Left cardiac atrium (tissue), 4 donors: ENCODE data around the gene TRNAU1AP. TPM values are rescaled to one million over a fixed set of nuclear protein-coding genes. Genes with fewer than 3 reads are reported as not detected.
A peak's percentile ranks its signal among the peaks of the same experiment; 100 is the strongest.
"Not testable (repeated sequence)": the region's sequence is repeated elsewhere in the genome, so short reads cannot be mapped to it uniquely, and the experiment has no call there.

ENCODE experiments used
- ATAC-seq, 2 donors: fragments of 200-7000 bp; cut with Tn5 transposase; one replicate each; pipeline ENCODE4 v1.9.1; 2020; ENCODE audit warnings: mild to moderate bottlenecking in 2 of 2, moderate library complexity in 2 of 2
- DNase-seq: peaks from one replicate; pipeline ENCODE4 v3.0.0-alpha.2; 2020
- intact Hi-C, 2 donors: fragments of 100-400 bp; cut with DNase I; formaldehyde crosslinking; loops; one replicate each; pipeline versions ENCODE4 v1.14.1 to v1.15.1; 2022 to 2023
- total RNA-seq, 2 donors: library from RNA; stranded (reverse); fragmentation: NEBNext Ultra II Directional; extraction: Animal tissue kit (Norgen Biotek cat#: 25700); gene quantifications; one replicate each; pipeline ENCODE4 v1.2.1, GENCODE V29; 2021
- donor health status: DM: no; HTN: yes; CAD: no.
- donor health status: DM: no; HTN: yes; CAD: no; lungs with severe emphysema.
- donor health status: DM: yes; HTN: yes; CAD: no.
- donor health status: Dilated cardiomyopathy.

The TRNAU1AP gene
- total RNA-seq, 2 donors from 2014 or later = 15.5 TPM

DNA sequence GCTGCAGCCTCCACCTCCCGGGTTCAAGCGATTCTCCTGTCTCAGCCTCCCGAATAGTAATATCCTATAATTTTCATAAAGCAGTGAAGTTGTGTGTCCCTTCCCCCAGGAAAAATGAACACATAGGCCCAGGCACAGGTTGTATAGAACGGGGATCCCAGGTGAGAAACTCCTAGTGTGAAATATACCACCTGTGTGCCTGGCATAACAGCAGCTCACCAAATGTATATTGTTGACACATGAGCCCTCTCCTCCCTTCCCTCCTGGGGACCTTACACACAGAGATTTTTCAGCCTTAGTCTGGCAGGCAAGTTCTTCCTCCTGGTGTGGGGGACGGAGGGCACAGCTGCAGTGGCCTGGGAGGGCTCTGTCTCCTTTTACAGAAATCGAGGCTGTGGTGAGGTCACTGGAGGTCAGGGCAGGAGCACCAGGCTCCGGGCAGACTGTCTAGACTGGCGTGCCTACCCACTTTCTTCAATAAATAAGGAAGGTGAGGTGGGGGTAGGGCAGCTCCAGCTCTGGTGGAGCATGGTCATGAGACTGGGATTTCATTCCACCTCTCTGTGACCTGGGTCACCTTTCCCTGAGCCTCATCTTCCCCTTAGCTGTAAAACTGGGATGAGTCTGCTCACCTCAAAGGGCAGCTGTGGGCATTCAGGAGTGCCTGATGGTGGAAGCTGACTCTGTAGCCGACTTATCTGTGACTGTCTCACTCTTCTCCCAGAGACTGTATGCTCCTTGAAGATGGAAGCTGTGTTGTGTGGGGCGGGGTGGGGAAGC lies 32.7 kb upstream of the TRNAU1AP start:
- intact Hi-C loops = loop anchor here (2.0 to 5.0 kb wide), 3 partner anchors 82 to 357 kb away; no protein-coding TSS in a partner anchor
- no peak for ATAC-seq

GRCh38 chr1:28520796-28521195 lies 32.1 kb upstream of the TRNAU1AP start:
- ATAC-seq, DNase-seq, intact Hi-C loops: not testable (repeated sequence)

More for the DNA sequence above, 32.7 kb upstream of the TRNAU1AP start:
- DNase-seq = no peak

GRCh38 chr1:28521502-28522164 lies 31.3 kb upstream of the TRNAU1AP start:
- ATAC-seq = no peak
- intact Hi-C loops = no loop called here

GRCh38 chr1:28522537-28522936 lies 30.3 kb upstream of the TRNAU1AP start:
- DNase-seq, ATAC-seq, intact Hi-C loops: not testable (repeated sequence)

More at GRCh38 chr1:28521502-28522164, 31.3 kb upstream of the TRNAU1AP start:
- DNase-seq = no peak

DNA sequence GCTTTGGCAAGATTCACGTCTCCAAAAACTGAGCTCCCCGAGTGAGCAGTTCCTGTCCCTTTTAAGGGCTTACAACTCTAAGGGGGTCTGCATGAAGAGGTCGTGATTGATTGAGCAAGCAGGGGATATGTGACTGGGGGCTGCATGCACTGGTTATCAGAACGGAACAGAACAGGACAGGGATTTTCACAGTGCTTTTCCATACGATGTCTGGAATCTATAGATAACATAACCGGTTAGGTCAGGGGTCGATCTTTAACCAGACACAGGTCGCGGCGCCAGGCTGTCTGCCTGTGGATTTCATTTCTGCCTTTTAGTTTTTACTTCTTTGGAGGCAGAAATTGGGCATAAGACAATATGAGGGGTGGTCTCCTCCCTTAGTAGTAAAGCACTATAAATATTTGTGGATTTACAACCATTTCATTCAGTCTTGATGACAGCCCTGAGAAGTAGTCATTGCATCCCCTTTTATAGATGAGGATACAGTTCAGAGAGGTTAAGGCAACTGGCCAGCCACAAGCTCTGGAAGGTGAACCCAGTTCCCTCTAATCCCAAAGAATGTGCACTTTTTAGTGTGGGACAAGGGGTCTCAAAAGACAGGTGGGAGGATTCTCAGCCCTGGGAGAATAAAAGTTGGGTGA lies 27.8 kb upstream of the TRNAU1AP start:
- ATAC-seq, DNase-seq, intact Hi-C loops: not testable (repeated sequence)

DNA sequence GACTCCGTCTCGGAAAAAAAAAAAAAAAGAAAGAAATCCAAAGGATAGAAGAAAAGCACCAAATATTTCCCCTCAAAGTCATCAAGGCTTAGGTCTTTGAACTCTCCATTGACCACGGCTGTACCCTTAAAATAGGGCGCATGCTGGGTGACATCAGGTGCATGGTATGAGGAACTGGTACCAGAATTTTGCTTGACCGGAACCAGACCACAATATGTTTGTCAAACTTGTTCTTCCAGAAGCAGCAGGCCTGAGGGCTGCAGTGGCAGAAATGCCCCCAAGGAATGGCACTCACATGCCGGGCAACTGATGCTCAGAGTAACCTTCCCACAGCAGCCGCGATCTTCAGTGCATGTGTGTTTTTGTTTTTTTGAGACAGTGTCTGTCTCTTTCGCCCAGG lies 26.0 kb upstream of the TRNAU1AP start:
- no peak for DNase-seq
- ATAC-seq = no peak
- intact Hi-C loops = no loop called here

DNA sequence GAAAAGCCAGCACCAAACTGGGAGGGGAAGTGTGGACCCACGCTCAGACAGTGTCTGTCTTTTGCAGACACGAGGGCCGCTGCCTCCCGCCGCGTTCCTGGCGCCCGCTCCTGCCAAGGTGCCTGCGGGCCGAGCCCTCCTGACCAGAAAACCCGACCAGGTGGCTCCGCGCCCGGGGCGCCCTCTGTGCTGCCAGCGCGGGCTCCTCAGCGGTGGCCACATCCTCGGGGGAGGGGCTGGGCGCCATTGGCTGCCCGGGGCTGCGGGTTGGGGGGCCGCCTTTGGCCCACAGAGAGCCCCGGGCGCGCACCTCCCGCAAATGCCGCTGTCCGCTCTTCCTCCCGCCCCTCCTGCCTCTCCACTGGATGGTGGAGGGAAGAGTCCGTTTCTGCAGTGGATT lies 22.4 kb upstream of the TRNAU1AP start:
- DNase-seq (no peak), ATAC-seq (no peak)
- intact Hi-C loops = no loop called here

GRCh38 chr1:28534671-28535070 lies 18.2 kb upstream of the TRNAU1AP start:
- DNase-seq (no peak), ATAC-seq (no peak)
- intact Hi-C loops = no loop called here

DNA sequence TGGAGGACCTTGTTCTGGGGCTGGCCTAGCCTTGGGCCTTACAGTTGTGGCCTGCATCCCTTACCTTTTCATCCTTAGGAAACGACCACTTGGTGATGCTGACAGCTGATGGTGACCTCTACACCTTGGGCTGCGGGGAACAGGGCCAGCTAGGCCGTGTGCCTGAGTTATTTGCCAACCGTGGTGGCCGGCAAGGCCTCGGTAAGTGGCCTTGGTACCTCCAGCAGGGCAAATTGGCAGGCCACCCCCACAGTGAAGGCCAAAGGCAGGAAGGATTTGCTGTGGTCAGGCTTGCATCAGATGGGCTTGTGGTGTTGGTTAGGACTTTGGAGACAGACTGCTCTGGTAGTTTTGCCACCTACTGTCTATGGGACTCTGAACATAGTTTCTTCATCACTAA lies 17.7 kb upstream of the TRNAU1AP start:
- ATAC-seq (no peak), DNase-seq (no peak)
- intact Hi-C loops = no loop called here

GRCh38 chr1:28537457-28538199 lies 15.3 kb upstream of the TRNAU1AP start:
- DNase-seq (no peak), ATAC-seq (peak in 1 of 2 donors; percentile 61)
- intact Hi-C loops = no loop called here

DNA sequence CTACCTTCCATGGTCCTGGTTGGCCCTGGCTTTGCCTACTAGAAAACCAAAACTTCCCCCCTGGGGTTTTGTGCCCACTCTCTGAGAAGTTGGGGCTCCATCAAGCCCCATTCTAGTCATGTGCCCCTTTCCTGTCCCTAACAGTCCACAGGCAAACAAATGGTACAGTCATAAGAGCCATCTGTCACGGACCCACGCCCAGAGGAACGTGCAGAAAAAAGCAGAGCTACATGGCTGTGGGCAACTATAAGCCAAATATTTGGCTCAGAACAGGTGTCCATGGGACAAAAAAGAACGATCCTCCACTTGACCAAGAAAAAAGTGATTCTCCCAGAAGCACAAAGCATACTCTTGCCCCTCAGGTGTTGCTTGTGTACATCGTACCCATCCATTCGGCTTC lies 14.6 kb upstream of the TRNAU1AP start:
- no peak for DNase-seq
- intact Hi-C loops = no loop called here
- no peak for ATAC-seq

DNA sequence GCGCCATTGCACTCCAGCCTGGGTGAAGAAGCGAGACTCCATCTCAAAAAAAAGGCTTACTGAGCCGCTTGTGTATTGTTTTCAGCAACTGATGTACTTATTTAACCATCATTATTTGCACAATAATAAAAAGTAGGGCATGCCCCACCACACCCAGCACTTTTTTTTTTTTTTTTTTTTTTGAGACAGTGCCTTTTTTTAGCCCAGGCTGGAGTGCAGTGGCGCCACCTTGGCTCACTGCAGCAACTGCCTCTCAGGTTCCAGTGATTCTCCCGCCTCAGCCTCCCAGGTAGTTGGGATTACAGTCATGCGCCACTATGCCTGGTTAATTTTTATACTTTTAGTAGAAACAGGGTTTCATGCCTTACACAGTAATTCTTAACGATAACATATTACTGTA lies 12.2 kb upstream of the TRNAU1AP start:
- DNase-seq = no peak
- intact Hi-C loops = no loop called here
- ATAC-seq = no peak

DNA sequence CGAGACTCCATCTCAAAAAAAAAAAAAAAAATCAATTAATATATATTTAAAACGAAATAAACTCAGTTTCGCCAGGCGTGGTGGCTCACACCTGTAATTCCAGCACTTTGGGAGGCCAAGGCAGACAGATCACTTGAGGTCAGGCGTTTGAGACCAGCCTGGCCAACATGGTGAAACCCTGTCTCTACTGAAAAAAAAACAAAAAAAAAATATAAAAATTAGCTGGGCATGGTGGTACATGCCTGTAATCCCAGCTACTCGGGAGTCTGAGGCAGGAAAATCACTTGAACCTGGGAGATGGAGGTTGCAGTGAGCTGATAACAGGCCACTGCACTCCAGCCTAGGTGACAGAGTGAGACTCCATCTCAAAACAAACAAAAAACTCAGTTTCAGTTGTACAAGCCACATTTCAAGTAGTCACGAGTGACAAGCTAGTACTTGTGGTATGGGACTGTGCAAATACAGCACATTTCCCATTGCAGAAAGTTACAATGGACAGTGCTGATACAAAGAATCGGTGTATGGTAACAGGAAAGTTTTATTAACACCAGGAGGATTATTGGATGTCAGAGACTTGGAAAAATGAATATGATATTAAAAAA lies 11.4 kb upstream of the TRNAU1AP start:
- intact Hi-C loops, ATAC-seq: not testable (repeated sequence)

GRCh38 chr1:28545246-28545628 lies 7.6 kb upstream of the TRNAU1AP start:
- intact Hi-C loops = no loop called here
- ATAC-seq (no peak), DNase-seq (no peak)

More for the DNA sequence above, 11.4 kb upstream of the TRNAU1AP start:
- not testable (repeated sequence) for DNase-seq

DNA sequence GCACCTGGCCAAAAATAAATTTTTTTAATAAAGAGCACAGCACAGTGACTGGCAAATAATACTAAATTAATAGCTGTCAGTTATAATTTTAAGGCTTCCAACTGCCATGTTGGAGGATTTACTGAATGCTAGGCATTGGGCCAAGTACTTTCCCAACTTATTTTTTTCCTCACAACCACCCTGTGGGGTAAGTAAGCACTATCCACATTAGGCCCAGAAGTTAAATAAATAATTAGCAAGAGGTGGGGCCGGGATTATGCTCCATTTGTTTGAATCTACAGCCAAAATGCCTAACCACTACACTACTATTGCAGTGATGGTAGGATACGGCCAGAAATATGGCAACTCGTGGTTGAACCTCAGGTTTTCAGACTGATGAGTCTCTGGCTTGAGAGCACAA lies 4.6 kb upstream of the TRNAU1AP start:
- DNase-seq (no peak), ATAC-seq (no peak)
- intact Hi-C loops = no loop called here

DNA sequence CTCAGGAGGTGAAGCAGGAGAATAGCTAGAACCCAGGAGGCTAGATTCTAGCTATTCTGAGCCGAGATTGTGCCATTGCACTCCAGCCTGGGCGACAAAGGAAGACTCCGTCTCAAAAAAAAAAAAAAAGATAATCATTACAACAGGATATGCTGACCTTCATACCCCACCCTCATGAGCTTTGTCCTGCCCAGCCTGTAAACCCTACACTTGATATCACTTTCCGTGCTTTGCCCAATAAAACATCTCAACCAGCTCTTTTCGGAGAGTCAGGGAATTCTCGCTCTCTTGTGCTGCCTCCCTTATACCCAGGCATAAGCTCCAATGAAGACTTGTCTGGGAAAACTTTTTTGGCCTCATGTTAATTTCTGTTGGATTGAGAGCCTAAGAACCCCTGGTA lies 1.5 kb upstream of the TRNAU1AP start:
- intact Hi-C loops = no loop called here
- DNase-seq (no peak), ATAC-seq (no peak)

- intact Hi-C loops = no loop called here
- ATAC-seq (no peak), DNase-seq (no peak)
Measured at GRCh38 chr1:28560886-28561285, 8.0 kb downstream of the TRNAU1AP start.

DNA sequence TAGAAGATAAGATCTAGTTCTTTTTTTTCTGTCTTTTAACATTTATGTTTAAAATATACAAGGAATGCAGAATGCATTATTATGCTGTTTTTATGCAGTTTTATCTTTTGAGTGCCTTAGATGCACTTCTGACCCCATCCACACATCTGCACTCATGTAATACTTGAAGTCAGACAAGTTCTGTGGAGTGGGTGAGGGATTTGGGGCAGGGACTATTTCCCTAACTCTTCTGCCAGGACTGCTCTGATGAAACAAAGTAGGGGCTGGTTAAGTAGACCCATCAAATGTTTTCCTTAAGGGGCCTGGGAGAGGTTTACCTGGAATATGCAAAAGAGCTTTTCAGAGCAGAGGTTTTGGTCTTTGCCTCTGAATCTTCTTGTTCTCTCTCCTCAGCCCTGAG lies 11.4 kb downstream of the TRNAU1AP start:
- intact Hi-C loops = no loop called here
- DNase-seq = no peak
- no peak for ATAC-seq

- intact Hi-C loops = no loop called here
- ATAC-seq (no peak), DNase-seq (no peak)
Measured at GRCh38 chr1:28565040-28565439, 12.2 kb downstream of the TRNAU1AP start.
